Stimulated activated CD4-positive, alpha-beta T cell treated with anti-CD3 and anti-CD28 coated beads, Interleukin-12 subunit alpha, Interleukin-12 subunit beta, amount 100 ng/mL, for 24 hours (primary cell): ENCODE data around the gene YY1AP1.
"Not testable (repeated sequence)": the region's sequence is repeated elsewhere in the genome, so short reads cannot be mapped to it uniquely, and the experiment has no call there.

ENCODE experiments used
- DNase-seq, 2 experiments: peaks; one replicate each; pipeline ENCODE4 v3.0.0-alpha.2; 2020; ENCODE audit warnings: low read depth in 2 of 2

The YY1AP1 gene

GRCh38 chr1:155645648-155646047, 42.9 kb downstream of the YY1AP1 start:
- DNase-seq: no peak

- DNase-seq: no peak
Measured at GRCh38 chr1:155645034-155645598, 43.5 kb downstream of the YY1AP1 start.

- no peak for DNase-seq
Measured at GRCh38 chr1:155643230-155643629, 45.3 kb downstream of the YY1AP1 start.

DNA sequence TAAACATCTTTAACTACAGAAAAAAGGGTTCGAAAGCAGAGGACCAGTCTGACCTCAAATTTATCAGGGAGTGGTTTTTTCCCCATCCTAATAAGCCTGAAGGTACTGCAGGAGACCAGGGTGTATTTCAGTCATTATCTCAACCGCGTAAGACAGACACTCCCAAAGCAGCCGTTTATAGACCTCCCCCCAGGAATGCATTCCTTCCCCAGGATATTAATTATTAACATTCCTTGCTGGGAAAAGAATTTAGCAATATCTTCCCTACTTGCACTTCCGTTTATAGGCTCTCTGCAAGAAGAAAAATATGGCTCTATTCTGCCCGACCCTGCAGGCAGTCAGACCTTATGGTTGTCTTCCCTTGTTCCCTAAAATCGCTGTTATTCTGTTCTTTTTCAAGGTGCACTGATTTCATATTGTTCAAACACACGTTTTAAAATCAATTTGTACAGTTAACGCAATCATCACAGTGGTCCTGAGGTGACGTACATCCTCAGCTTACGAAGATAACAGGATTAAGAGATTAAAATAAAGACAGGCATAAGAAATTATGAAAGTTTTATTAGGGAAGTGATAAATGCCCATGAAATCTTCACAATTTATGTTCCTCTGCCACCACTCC, 45.9 kb downstream of the YY1AP1 start:
- not testable (repeated sequence) for DNase-seq

DNA sequence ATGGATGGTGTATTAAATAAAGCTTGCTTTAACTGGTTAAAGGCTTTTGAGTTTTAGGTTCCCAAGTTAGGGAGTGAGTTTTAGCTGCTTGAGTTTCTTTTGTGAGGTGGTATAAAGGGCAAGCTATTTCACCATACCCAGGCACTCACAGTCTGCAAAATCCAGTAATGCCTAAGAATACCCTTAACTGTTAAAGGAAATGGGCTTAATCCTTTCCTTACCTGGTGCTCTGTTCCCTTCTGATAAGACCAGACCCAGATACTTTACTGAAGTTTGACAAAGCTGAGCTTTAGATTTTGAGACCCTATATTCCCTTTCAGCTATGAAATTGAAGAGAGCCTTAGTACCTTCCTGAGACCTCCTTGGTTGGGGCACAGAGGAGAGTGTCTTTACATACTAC, 48.2 kb downstream of the YY1AP1 start:
- DNase-seq: no peak

DNA sequence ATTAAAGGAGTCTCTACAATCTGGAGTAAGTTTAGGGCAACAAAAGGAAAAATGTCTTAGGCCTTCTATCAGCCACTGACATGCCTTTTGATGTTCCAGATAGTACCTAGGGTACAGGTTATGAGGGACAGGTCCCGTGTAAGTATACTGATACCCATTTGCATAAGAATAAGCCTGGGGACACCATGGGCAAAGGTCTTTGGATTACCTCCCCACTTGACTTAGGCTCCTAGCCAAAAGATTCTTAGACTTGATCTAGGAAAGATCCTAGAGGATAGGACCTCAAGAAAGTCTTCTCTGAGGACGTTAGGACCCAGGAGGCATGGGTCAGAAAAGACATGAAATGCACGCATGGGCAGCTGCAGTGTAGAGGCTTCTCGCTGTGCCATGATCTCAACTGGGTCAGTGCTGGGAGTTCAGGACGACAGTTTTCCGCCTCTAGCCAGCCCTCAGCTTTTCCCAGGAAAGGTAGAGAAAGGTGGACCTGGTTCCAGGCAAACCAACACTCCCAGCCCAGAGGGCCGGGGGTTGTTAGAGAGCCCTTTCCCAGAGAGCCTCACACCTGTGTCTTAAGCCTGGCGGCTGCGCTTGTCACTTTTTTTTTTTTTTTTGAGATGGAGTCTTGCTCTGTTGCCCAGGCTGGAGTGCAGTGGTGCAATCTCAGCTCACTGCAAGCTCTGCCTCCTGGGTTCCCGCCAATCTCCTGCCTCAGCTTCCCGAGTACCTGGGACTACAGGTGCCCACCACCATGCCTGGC, 52.0 kb downstream of the YY1AP1 start:
- DNase-seq: no peak

- DNase-seq: not testable (repeated sequence)
Measured at GRCh38 chr1:155626428-155626827, 62.1 kb downstream of the YY1AP1 start.

DNA sequence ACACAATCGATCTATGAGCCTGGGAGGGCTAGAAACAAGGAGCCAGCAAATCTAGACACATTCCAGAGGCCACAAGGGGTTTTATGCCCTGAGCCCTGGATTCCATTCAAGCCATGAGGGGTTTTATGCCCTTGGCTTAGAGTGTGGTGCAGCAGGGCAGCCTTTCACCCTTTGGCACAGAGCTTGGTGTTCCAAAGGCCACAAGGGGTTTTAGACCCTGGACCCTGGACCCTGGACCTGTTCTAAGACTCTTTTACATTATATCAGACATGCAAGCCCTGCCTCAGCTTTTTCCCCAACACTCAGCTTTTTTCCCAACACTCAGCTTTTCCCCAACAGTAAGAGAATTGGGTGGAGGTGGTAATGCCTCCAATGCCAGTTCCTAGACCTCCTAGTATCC, 65.2 kb downstream of the YY1AP1 start:
- DNase-seq: no peak

- DNase-seq: no peak
Measured at GRCh38 chr1:155622191-155622590, 66.4 kb downstream of the YY1AP1 start.

- not testable (repeated sequence) for DNase-seq
Measured at GRCh38 chr1:155613226-155613625, 75.3 kb downstream of the YY1AP1 start.

DNA sequence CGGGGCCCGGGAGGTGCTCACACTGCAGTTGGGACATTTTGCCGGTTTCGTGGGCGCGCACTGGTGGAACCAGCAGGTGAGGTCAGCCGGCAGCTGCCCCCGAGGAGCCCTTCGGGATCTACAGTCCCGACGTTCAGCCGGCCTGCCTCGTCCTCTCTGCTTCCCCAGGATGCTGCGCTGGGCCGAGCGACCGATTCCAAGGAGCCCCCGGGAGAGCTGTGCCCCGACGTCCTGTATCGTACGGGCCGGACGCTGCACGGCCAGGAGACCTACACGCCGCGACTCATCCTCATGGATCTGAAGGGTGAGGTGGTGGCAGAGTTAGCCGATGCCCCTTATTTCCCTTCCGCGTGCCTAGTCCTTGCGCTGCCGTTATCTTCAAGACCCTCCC, 78.3 kb downstream of the YY1AP1 start:
- DNase-seq: not testable (repeated sequence)

- DNase-seq: peak; percentile 95 to 99
Measured at GRCh38 chr1:155609515-155610256, 78.9 kb downstream of the YY1AP1 start, which contains the start of gene MSTO1. Gene MSTO1 (plus strand): TSS chr1:155610218. CDS start chr1:155610249, 31 bp downstream.
